Central memory CD4-positive, alpha-beta T cell (primary cell): Measurements from ENCODE around the gene RAB6B.

Source experiments
- DNase-seq: peaks from one replicate; pipeline ENCODE4 v3.0.0; 2022

RAB6B gene

GRCh38 chr3:133880886-133881455 lies 14.7 kb downstream of the RAB6B start:
- no peak for DNase-seq

GRCh38 chr3:133880287-133880686 lies 15.4 kb downstream of the RAB6B start:
- DNase-seq: no peak

GRCh38 chr3:133878518-133878917 lies 17.2 kb downstream of the RAB6B start:
- DNase-seq: no peak

- no peak for DNase-seq
Observed at GRCh38 chr3:133877221-133877620, 18.5 kb downstream of the RAB6B start.

GRCh38 chr3:133874761-133875438 lies 20.8 kb downstream of the RAB6B start:
- no peak for DNase-seq

GRCh38 chr3:133874344-133874743 lies 21.3 kb downstream of the RAB6B start:
- DNase-seq: no peak

GRCh38 chr3:133872781-133873180 lies 22.9 kb downstream of the RAB6B start:
- no peak for DNase-seq

- DNase-seq: no peak
Observed at GRCh38 chr3:133872161-133872560, 23.5 kb downstream of the RAB6B start.

GRCh38 chr3:133871368-133872090 lies 24.2 kb downstream of the RAB6B start:
- no peak for DNase-seq

- DNase-seq: no peak
Observed at GRCh38 chr3:133870822-133871221, 24.9 kb downstream of the RAB6B start.

- DNase-seq: no peak
Observed at GRCh38 chr3:133869586-133869985, 26.1 kb downstream of the RAB6B start.

GRCh38 chr3:133868758-133869475 lies 26.8 kb downstream of the RAB6B start:
- DNase-seq: no peak

- no peak for DNase-seq
Observed at GRCh38 chr3:133868186-133868585, 27.5 kb downstream of the RAB6B start.

- DNase-seq: no peak
Observed at GRCh38 chr3:133866141-133866540, 29.5 kb downstream of the RAB6B start.

GRCh38 chr3:133865136-133865855 lies 30.4 kb downstream of the RAB6B start:
- DNase-seq: no peak

GRCh38 chr3:133864616-133865015 lies 31.1 kb downstream of the RAB6B start:
- DNase-seq: no peak

- DNase-seq: no peak
Observed at GRCh38 chr3:133863911-133864310, 31.8 kb downstream of the RAB6B start.

- no peak for DNase-seq
Observed at GRCh38 chr3:133862161-133862560, 33.5 kb downstream of the RAB6B start.

GRCh38 chr3:133860519-133860918 lies 35.2 kb downstream of the RAB6B start:
- no peak for DNase-seq

- DNase-seq: no peak
Observed at GRCh38 chr3:133859381-133860234, 36.1 kb downstream of the RAB6B start.

- no peak for DNase-seq
Observed at GRCh38 chr3:133857767-133858166, 37.9 kb downstream of the RAB6B start.

GRCh38 chr3:133856316-133856715 lies 39.4 kb downstream of the RAB6B start:
- no peak for DNase-seq
